HK-2 (cell line): ENCODE measurements around the gene SEC14L5.

Experiments
- DNase-seq: peaks from one replicate; pipeline ENCODE4 v3.0.0-alpha.2; 2018; ENCODE audit not compliant: unreplicated experiment

SEC14L5 gene

DNA sequence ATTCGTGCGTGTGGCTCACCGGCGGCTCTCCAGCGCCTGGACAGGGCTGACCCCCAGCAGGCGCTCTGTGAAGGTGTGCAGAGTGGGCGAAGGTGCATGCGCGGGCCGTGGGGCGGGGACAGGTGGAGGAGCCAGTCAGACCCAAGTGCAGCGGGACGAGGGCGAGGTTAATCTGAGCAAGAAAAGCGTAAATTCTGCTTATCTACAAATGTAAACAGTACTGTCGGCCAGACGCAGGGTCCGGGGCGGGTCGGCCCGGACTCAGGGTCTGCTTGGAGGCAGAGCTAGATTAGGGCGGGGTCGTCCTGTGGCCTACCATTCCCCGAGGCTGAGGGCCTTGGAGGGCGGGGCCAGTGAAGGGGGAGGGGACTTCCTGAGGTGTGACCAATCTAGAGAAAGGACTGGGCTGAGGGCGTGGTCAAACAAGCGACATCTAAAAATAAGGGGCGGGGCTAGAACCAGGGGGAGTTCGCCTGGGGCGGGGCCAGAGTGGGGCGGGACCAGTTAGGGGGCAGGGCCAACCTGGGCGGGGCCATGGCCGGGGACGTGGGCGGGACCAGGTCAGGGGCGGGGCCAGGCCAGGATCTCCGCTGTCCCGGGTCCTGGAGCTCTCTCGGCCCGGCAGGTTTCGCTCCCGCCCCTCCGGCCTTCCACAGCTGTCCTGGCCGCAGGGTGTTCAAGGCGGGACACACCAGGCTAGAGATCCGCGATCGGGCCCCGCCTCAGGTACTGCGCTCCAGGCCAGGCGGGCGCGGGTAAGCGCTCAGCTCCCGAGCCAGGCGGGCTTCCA is at the start of gene SEC14L5:
Gene SEC14L5 (plus strand): TSS at position 611 of the 790 bp plus-strand sequence. CDS start 994 bp downstream, outside the sequence.
- DNase-seq = peak; percentile 93

- no peak for DNase-seq
These were observed 49.2 kb upstream of the SEC14L5 start for GRCh38 chr16:4908854-4909401.

GRCh38 chr16:4909825-4910224 is 48.3 kb upstream of the SEC14L5 start:
- DNase-seq = no peak

DNA sequence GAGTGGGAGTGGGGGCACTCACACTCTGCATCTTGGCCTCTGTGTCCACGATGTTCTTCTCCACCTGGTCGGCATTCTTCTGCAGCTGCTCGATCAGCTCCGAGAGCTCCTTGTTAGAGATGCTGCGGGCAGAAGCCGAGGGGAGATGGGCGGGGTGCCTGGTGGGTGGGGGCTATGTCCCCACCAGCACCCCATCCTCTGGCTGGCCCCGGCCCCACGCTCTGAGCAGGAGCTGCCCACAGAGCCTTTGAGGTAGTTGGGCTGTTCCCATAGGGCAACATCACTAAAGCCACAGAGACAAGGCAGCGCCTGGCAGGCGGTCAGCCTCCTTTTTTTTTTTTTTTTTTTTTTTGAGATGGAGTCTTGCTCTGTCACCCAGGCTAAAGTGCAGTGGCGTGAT is 47.3 kb upstream of the SEC14L5 start:
- DNase-seq = no peak

- DNase-seq = no peak
These were observed 46.2 kb upstream of the SEC14L5 start for GRCh38 chr16:4911970-4912386.

GRCh38 chr16:4913130-4913773 is 44.9 kb upstream of the SEC14L5 start:
- DNase-seq = no peak

DNA sequence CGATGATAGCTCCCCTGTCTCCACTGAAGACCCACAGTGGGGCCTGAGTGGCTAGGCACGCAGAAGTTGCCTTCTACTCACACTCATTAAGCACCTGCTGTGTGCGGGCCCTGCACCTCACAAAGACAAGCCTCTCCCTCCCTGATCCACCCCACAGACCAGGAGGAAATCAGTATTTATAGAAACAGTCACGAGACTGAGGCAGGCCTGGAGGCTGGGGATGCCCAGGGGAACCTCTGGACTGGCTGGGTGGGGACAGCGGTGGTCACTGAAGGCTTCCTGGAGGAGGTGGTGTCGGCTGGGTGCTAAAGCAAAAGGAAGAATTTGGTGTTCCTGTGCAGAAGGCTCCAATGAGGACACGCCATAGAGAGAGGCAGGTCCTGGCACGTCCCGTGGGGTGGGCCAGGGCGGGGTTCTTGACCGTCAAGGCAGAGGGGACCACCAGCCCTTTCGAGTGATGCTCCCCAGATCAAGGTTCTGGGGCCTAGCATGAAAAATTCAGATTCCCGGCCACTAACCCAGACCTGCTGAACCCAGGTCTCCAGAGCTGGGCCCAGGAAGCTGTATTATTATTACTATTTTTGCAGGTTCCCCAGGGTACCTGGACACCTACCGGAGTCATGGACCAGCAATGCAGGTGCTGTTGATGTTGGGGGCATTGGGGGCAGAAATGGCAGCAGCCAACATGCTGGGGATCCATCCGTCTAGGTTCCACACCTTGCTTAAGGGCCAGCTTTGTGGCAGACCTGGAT is 44.2 kb upstream of the SEC14L5 start:
- DNase-seq = no peak

GRCh38 chr16:4914528-4915225 is 43.5 kb upstream of the SEC14L5 start:
- no peak for DNase-seq

DNA sequence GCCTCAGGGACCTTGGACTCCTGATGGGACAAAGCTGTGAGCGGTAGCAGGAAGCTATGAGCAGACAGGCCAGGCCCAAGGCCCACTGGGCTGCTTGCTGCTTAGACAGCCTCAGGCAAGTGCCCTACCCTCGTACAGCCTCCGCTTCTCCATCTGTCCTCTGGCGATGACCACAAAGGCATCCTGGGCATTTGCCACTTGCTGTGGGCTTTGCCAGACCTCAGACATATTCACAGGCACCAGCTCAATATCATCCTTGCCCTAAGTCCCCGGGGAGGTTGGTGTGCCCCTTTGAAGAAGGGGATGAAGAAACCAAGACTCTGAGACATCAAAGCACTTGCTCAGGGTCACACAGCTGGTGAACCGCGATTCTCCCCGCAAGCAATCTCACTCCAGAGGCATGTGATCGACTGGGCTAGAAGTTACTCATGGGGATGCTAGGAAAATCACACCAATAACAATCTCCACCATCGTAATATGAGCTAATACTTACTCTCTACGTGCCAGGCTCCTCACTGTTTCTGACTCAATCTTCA is 42.8 kb upstream of the SEC14L5 start:
- peak; percentile 31 for DNase-seq

- DNase-seq = no peak
These were observed 41.0 kb upstream of the SEC14L5 start for GRCh38 chr16:4917117-4917516.

DNA sequence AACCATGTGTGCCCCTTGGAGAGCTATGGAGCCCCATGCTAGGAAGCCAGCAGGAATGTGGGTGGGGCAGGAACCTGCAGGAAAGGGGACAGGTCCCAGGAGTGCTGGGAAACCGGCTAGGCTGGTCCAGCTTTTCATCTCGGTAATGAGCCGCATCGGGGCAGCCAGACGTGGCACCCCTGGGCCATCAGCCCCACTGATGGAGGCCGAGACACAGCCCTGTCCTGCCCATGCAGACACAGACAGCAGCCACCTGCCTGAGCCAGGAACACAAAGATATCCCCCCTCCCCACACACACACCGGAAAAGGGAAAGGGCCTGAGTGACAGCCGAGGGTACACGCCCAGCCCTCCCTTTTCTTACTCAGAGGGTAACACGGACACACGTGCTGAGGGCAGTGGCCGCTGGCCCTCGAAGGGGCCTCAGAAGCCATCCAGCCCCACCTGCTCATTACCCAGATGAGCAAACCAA is 39.3 kb upstream of the SEC14L5 start:
- DNase-seq = no peak

GRCh38 chr16:4920826-4921225 is 37.3 kb upstream of the SEC14L5 start:
- no peak for DNase-seq

- no peak for DNase-seq
These were observed 35.3 kb upstream of the SEC14L5 start for GRCh38 chr16:4922721-4923342.

DNA sequence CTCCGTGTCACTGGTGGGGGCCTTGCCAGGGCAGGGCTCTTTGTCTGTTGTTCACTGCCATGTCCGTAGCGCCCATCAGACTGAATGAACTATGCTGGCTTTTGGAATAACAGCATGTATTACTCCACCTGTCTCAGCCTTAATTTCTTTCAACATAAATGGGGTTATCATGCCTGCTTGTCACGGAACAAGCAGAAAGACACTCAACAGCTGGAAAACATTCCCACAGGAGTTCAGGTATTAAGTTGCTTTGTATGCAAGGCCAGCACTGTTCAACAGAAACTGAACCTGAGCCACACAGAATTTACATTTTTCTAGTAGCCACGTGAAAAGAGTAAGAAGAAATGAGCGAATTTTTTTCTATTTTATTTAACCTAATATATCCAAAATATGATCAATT is 34.3 kb upstream of the SEC14L5 start:
- DNase-seq = no peak

DNA sequence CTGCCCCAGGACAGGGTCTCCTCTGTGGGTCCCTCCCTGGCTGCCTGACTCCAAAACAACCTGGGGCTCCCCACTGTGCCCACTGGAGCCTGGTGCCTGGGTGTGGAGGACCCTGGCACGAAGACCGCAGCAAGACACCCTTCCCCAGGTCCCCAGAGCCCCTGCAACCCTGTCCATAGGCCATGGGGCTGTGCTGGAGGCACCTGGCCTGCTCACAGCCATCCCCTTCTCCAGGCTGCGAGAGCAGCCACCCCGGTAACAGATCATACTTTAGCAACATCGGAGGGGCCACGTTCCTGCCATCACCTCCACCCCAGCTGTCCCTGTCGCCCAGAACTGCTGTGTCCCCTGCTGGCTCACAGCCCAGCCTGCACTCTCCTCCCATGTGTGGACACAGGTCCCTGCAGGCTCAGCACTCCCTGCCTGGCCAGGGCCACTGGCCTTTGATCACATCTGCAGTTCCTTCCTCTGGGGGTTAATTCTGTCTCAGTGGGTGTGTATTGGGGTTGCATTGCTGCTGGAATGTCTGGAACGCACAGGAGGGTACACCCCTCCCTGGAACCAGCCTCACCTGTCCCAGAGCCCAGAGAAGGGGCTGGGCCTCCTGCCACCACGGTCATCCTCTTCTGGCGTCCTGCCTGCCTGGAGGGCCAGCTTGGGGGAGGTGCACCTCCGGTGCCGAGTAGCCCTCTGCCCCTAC is 33.4 kb upstream of the SEC14L5 start:
- DNase-seq = no peak

GRCh38 chr16:4925293-4925607 is 32.9 kb upstream of the SEC14L5 start:
- no peak for DNase-seq

DNA sequence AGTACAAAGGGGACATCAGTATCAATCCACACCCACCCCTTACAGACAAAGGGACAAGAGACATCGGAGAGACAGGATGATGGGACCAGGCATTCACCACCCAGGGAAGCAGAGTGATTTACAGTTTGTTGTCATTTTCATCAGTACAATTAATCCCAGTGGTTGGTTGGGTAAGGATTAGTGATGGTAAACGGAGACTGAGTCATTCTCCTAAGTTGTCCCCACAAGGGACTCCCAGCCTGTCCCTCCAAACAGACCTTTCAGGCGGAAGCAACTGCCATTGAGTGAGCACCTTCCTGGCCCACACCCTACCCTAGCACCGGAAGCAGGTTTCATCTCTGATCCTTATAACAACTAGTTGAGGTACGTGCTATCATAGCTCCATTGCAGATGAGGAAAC is 32.3 kb upstream of the SEC14L5 start:
- no peak for DNase-seq

DNA sequence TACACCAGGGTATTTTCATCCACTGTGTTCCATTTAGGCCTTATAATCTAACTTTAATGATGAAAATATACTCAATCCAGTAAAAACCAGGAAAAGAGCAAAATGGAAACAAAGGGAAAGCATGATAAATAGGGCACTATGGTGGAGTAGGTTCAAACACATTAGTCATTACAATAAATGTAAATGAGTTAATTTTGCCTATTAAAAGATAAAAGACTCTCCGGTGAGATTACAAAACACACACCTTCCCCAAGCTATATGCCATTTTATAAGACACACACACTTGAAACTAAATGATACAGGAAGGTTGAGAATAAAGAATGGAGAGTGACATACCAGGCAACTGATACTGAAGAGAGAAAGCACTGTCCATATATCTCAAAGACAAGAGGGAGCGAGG is 31.2 kb upstream of the SEC14L5 start:
- no peak for DNase-seq

GRCh38 chr16:4927661-4928060 is 30.5 kb upstream of the SEC14L5 start:
- DNase-seq = no peak

DNA sequence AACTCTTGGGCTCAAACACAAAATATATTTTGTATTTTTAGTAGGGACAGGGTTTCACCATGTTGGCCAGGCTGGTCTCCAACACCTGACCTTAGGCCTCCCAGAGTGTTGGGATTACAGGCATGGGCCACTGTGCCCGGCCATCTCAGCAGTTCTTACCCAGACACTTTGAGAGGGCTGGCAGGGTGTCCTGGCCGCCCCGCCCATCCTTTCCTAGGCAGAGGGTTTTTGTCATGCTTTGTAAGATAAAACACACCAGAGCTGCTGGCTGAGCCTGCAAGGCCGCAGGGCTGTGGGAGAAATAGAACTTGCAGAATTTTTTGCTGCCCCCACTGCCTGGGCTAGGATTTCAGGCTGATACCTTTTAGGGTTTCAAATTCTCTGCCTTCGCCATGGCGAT is 29.9 kb upstream of the SEC14L5 start:
- DNase-seq = no peak
